Fibroblast of lung (primary cell): ENCODE data around the gene TMEM178B. TPM values are rescaled to one million over a fixed set of nuclear protein-coding genes. Genes with fewer than 3 reads are reported as not detected.
"Not testable (repeated sequence)": the region's sequence is repeated elsewhere in the genome, so short reads cannot be mapped to it uniquely, and the experiment has no call there.

Experiments
- DNase-seq, 2 donors: peaks; one replicate each; pipeline versions ENCODE4 v3.0.0 to v3.0.0-alpha.2; 2010; ENCODE audit warnings: low read depth in 2 of 2
- H2AFZ ChIP-seq: 2 replicates; pipeline ENCODE4 v1.5.1; 2012; ENCODE audit warnings: low read length, control low read depth, inconsistent platforms
- H3K27ac ChIP-seq: 2 replicates; pipeline ENCODE4 v1.5.1; 2011; ENCODE audit warnings: low read length, control low read depth; ENCODE audit not compliant: insufficient read depth
- H3K27me3 ChIP-seq: 2 replicates; pipeline ENCODE4 v1.5.1; 2011; ENCODE audit warnings: mild to moderate bottlenecking, low read length; ENCODE audit not compliant: control insufficient read depth, insufficient read depth
- H3K36me3 ChIP-seq: 2 replicates; pipeline ENCODE4 v1.5.1; 2011; ENCODE audit warnings: low read length; ENCODE audit not compliant: control insufficient read depth, insufficient read depth
- H3K4me1 ChIP-seq: 2 replicates; pipeline ENCODE4 v1.5.1; 2011; ENCODE audit warnings: low read length; ENCODE audit not compliant: control insufficient read depth, insufficient read depth; ENCODE audit errors: extremely low read depth
- H3K4me2 ChIP-seq: 2 replicates; pipeline ENCODE4 v1.5.1; 2011; ENCODE audit warnings: low read length, control low read depth; ENCODE audit not compliant: insufficient read depth; ENCODE audit errors: extremely low read depth
- H3K4me3 ChIP-seq, 4 experiments: fragments of 200-600 bp in 1 of 4; sonication (generic) in 1 of 4; replicated peaks in 1 of 4; 2 replicates each; pipeline ENCODE4 v1.5.1; 2011 to 2016; ENCODE audit warnings: low read length in 4 of 4, low read depth in 3 of 4, mild to moderate bottlenecking in 3 of 4, control low read depth in 2 of 4, inconsistent platforms in 1 of 4, mixed read lengths in 1 of 4; ENCODE audit not compliant: insufficient read depth in 1 of 4; ENCODE audit errors: control extremely low read depth in 1 of 4
- H3K79me2 ChIP-seq: 2 replicates; pipeline ENCODE4 v1.5.1; 2012; ENCODE audit warnings: mild to moderate bottlenecking, low read length, inconsistent platforms; ENCODE audit not compliant: control insufficient read depth, insufficient read depth
- H3K9ac ChIP-seq: 2 replicates; pipeline ENCODE4 v1.5.1; 2011; ENCODE audit warnings: mild to moderate bottlenecking, low read length, control low read depth; ENCODE audit not compliant: insufficient read depth
- H3K9me3 ChIP-seq: 2 replicates; pipeline ENCODE4 v1.5.1; 2012; ENCODE audit warnings: low read depth, low read length; ENCODE audit not compliant: control insufficient read depth, insufficient read depth
- H4K20me1 ChIP-seq: 2 replicates; pipeline ENCODE4 v1.5.1; 2011; ENCODE audit warnings: low read length; ENCODE audit not compliant: control insufficient read depth, insufficient read depth; ENCODE audit errors: extremely low read depth
- CTCF ChIP-seq, 2 donors: IDR thresholded peaks in 1 of 2; conservative IDR thresholded peaks in 1 of 2; 1 replicate in 1 of 2; 2 replicates in 1 of 2; pipeline ENCODE4 v1.5.1; 2011 to 2012; ENCODE audit warnings: low read length in 2 of 2, control low read depth in 1 of 2, inconsistent platforms in 1 of 2, low read depth in 1 of 2, mild to moderate bottlenecking in 1 of 2
- EZH2 ChIP-seq: IDR thresholded peaks from 2 replicates; pipeline ENCODE4 v1.5.1; 2012; ENCODE audit warnings: low read length, control low read depth, mild to moderate bottlenecking; ENCODE audit errors: missing control alignments
- polyA plus RNA-seq, 2 donors: library from polyadenylated mRNA; depleted of rRNA in 1 of 2; stranded (reverse) in 1 of 2; unstranded in 1 of 2; fragments of >200 nt; gene quantifications; 2 replicates each; pipeline ENCODE4 v1.2.1, GENCODE V29; 2011 to 2012; ENCODE audit warnings: missing spikeins in 1 of 2
- total RNA-seq: library from RNA; depleted of rRNA; stranded (reverse); fragments of >200 nt; gene quantifications from 2 replicates; pipeline ENCODE4 v1.2.1, GENCODE V29; 2014

TMEM178B gene
- total and polyA plus RNA-seq, 2 donors (not counting 1 experiment from before 2014, with no cell fraction given), result under 0.01 to 0.14 TPM

DNA sequence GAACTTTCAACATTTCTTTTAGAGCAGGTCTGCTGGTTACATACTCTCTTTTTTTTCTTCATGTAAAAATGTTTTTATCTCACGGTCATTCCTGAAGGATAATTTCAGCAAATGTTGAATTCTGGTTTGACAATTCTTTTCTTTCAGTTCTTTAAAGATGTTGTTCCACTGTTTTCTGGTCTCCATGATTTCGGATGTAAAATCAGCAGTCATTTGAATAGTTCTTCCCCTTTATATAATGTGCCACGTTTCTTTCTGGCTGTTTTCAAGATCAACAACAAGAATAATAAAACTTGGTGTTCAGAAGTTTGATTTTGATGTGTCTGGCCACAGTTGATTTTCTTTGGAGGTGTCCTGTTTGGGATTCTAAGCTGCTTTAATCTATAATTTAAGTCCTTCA is 45.1 kb upstream of the TMEM178B start:
- DNase-seq, result no peak

DNA sequence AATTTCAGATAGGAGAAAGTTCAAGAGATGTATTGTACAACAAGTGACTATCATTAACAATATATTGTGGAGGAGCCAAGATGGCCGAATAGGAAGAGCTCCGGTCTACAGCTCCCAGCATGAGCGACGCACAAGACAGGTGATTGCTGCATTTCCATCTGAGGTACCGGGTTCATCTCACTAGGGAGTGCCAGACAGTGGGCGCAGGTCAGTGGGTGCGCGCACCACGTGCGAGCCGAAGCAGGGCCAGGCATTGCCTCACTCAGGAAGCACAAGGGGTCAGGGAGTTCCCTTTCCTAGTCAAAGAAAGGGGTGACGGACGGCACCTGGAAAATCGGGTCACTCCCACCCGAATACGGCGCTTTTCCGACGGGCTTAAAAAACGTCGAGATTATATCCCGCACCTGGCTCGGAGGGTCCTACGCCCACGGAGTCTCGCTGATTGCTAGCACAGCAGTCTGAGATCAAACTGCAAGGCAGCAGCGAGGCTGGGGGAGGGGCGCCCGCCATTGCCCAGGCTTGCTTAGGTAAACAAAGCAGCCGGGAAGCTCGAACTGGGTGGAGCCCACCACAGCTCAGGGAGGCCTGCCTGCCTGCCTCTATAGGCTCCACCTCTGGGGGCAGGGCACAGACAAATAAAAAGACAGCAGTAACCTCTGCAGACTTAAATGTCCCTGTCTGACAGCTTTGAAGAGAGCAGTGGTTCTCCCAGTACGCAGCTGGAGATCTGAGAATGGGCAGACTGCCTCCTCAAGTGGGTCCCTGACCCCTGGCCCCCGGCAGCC is 41.1 kb upstream of the TMEM178B start:
- not testable (repeated sequence) for H3K27ac ChIP-seq, H3K4me1 ChIP-seq, H3K27me3 ChIP-seq, H3K36me3 ChIP-seq, H3K9me3 ChIP-seq, H3K4me2 ChIP-seq, H3K79me2 ChIP-seq, H3K4me3 ChIP-seq, H3K9ac ChIP-seq, H2AFZ ChIP-seq, H4K20me1 ChIP-seq, DNase-seq

More for the DNA sequence above, 45.1 kb upstream of the TMEM178B start:
- TF ChIP-seq CTCF (conservative IDR thresholded peaks at IDR 0.05 in 1 of 2, IDR thresholded peaks at IDR 0.05 in 1 of 2; ENCODE audit: low read depth in 1 of 2, low read length in 2 of 2), result no peak
- no peak for TF ChIP-seq EZH2
- no peak overlapping the region for H3K4me3 ChIP-seq
- H3K79me2 ChIP-seq, result no peaks in the 10 kb centered on the region
- H2AFZ ChIP-seq, result no peak overlapping the region
- H3K4me2 ChIP-seq, result no peak overlapping the region
- no peak overlapping the region for H3K9ac ChIP-seq
- no peaks in the 10 kb centered on the region for H3K36me3 ChIP-seq
- no peak overlapping the region for H3K27ac ChIP-seq
- H3K9me3 ChIP-seq, result no peaks in the 10 kb centered on the region
- H3K27me3 ChIP-seq, result no peaks in the 10 kb centered on the region
- no peaks in the 10 kb centered on the region for H4K20me1 ChIP-seq
- no peaks in the 10 kb centered on the region for H3K4me1 ChIP-seq

DNA sequence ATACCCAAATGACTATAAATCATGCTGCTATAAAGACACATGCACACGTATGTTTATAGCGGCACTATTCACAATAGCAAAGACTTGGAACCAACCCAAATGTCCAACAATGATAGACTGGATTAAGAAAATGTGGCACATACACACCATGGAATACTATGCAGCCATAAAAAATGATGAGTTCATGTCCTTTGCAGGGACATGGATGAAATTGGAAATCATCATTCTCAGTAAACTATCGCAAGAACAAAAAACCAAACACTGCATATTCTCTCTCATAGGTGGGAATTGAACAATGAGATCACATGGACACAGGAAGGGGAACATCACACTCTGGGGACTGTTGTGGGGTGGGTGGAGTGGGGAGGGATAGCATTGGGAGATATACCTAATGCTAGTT is 35.8 kb upstream of the TMEM178B start:
- not testable (repeated sequence) for H3K9me3 ChIP-seq, H3K4me1 ChIP-seq, H2AFZ ChIP-seq, H3K79me2 ChIP-seq, H3K27me3 ChIP-seq, H3K27ac ChIP-seq, H3K4me3 ChIP-seq, H3K4me2 ChIP-seq, H4K20me1 ChIP-seq, H3K36me3 ChIP-seq, DNase-seq, H3K9ac ChIP-seq

GRCh38 chr7:141039376-141039775 is 34.5 kb upstream of the TMEM178B start:
- Histone ChIP-seq H3K9ac (no peak overlapping the region), H3K4me1 (no peaks in the 10 kb centered on the region), H4K20me1 (no peaks in the 10 kb centered on the region), H3K27ac (no peak overlapping the region), H3K9me3 (no peaks in the 10 kb centered on the region), H3K36me3 (no peaks in the 10 kb centered on the region), H3K27me3 (no peaks in the 10 kb centered on the region), H3K4me2 (no peak overlapping the region), H3K4me3 (no peak overlapping the region), H3K79me2 (no peaks in the 10 kb centered on the region), H2AFZ (no peak overlapping the region)
- no peak for TF ChIP-seq CTCF (conservative IDR thresholded peaks at IDR 0.05 in 1 of 2, IDR thresholded peaks at IDR 0.05 in 1 of 2; ENCODE audit: low read depth in 1 of 2, low read length in 2 of 2)
- peak in 1 of 2 donors; percentile 6 for DNase-seq
